Panc1 (cell line): ENCODE measurements around the gene DPYSL5. TPM values are rescaled to one million over a fixed set of nuclear protein-coding genes. Genes with fewer than 3 reads are reported as not detected.

Source experiments
- ATAC-seq: fragments of 200-7000 bp; cut with Tn5 transposase; 2 replicates; pipeline ENCODE4 v1.9.1; 2020; ENCODE audit warnings: mild to moderate bottlenecking, moderate library complexity
- BruUV-seq: library from RNA; stranded (reverse); fragments of 400-500 nt; replicated peaks from 2 replicates; lab custom pipeline; 2021; lab: Mats Ljungman, UMichigan
- CTCF ChIA-PET: fragments of 300-600 bp; sonication (Branson Sonifier 250); formaldehyde crosslinking; loops from one replicate; lab custom pipeline; 2022; ENCODE audit warnings: antibody characterized with exemption; lab: Charles Lee
- POLR2A ChIA-PET: fragments of 300-600 bp; sonication (Branson Sonifier 250); formaldehyde crosslinking; loops from one replicate; lab custom pipeline; 2022; ENCODE audit warnings: antibody characterized with exemption; lab: Charles Lee
- DNase-seq: peaks from one replicate; pipeline ENCODE4 v3.0.0-alpha.2; 2010; ENCODE audit warnings: low read depth, low spot score
- H3K27ac ChIP-seq: 2 replicates; pipeline ENCODE4 v1.5.1; 2011; ENCODE audit warnings: mild to moderate bottlenecking, low read length, inconsistent platforms
- H3K27me3 ChIP-seq: fragments of 200-500 bp; sonication (Bioruptor generic); 2 replicates; pipeline ENCODE4 v1.6.0; 2014; ENCODE audit warnings: low read length, inconsistent platforms; ENCODE audit not compliant: control insufficient read depth, insufficient read depth
- H3K36me3 ChIP-seq: fragments of 200-500 bp; sonication (Bioruptor generic); 2 replicates; pipeline ENCODE4 v1.5.1; 2014; ENCODE audit warnings: inconsistent platforms, mild to moderate bottlenecking, low read length, moderate library complexity; ENCODE audit not compliant: control insufficient read depth, insufficient read depth
- H3K4me1 ChIP-seq: 2 replicates; pipeline ENCODE4 v1.5.1; 2011; ENCODE audit warnings: inconsistent platforms, mild to moderate bottlenecking, low read length, moderate library complexity; ENCODE audit not compliant: control insufficient read depth, insufficient read depth
- H3K4me3 ChIP-seq, 2 experiments: 2 replicates each; pipeline ENCODE4 v1.5.1; 2011 to 2012; ENCODE audit warnings: low read depth in 2 of 2, low read length in 2 of 2, mild to moderate bottlenecking in 2 of 2, inconsistent platforms in 1 of 2, moderate library complexity in 1 of 2
- H3K9me3 ChIP-seq: fragments of 200-500 bp; sonication (Bioruptor generic); 2 replicates; pipeline ENCODE4 v1.5.1; 2014; ENCODE audit warnings: low read depth, mild to moderate bottlenecking, inconsistent platforms, low read length, moderate library complexity; ENCODE audit not compliant: control insufficient read depth, insufficient read depth
- CTCF ChIP-seq: fragments of 450-650 bp; IDR thresholded peaks from 2 replicates; pipeline ENCODE4 v1.5.1; 2017; ENCODE audit warnings: mild to moderate bottlenecking
- POLR2AphosphoS5 ChIP-seq: IDR thresholded peaks from 2 replicates; pipeline ENCODE4 v1.6.1; 2012; ENCODE audit warnings: mild to moderate bottlenecking, low read depth, low read length, moderate library complexity
- REST ChIP-seq, 2 experiments: IDR thresholded peaks; 2 replicates each; pipeline ENCODE4 v1.6.1; 2011 to 2012; ENCODE audit warnings: low read depth in 2 of 2, control low read depth in 1 of 2, low read length in 1 of 2, mild to moderate bottlenecking in 1 of 2, moderate library complexity in 1 of 2; ENCODE audit not compliant: insufficient read depth in 1 of 2
- SIN3A ChIP-seq: IDR thresholded peaks from 2 replicates; pipeline ENCODE4 v1.6.1; 2012; ENCODE audit warnings: low read depth, mild to moderate bottlenecking, low read length, moderate library complexity, borderline replicate concordance; ENCODE audit not compliant: insufficient read depth
- TCF7L2 ChIP-seq: IDR thresholded peaks from 2 replicates; pipeline ENCODE4 v1.6.1; 2011; ENCODE audit warnings: mild to moderate bottlenecking, low read depth, low read length, inconsistent platforms
- in situ Hi-C: cut with HindIII; loops from 2 replicates; pipeline ENCODE4 v1.10.0; 2016; ENCODE audit warnings: low sequenced_read_pairs, low pct_unique_long_range_greater_than_20kb
- intact Hi-C: fragments of 100-400 bp; cut with micrococcal nuclease; formaldehyde crosslinking; loops from one replicate; pipeline ENCODE4 v1.10.0; 2022; ENCODE audit not compliant: unreplicated experiment
- total RNA-seq: library from RNA; stranded (reverse); gene quantifications from one replicate; pipeline ENCODE4 v1.2.1, GENCODE V29; 2021; ENCODE audit not compliant: unreplicated experiment

DPYSL5 gene
- total RNA-seq, 1 experiment from 2014 or later: 0.31 TPM

GRCh38 chr2:26959331-26959730 lies 111.4 kb downstream of the DPYSL5 start:
- Histone ChIP-seq H3K27me3 (peaks cover 19% of the 10 kb centered on the region), H3K27ac (no peak overlapping the region), H3K4me3 (no peak overlapping the region), H3K9me3 (no peaks in the 10 kb centered on the region), H3K4me1 (no peaks in the 10 kb centered on the region), H3K36me3 (no peaks in the 10 kb centered on the region)
- TF ChIP-seq REST (IDR thresholded peaks at IDR 0.05; ENCODE audit: insufficient read depth in 1 of 2, low read depth in 2 of 2, low read length in 1 of 2): no peak
- TF ChIP-seq CTCF: no peak
- no peak for TF ChIP-seq POLR2AphosphoS5
- no peak for TF ChIP-seq SIN3A
- no peak for TF ChIP-seq TCF7L2
- no peak for ATAC-seq
- BruUV-seq: no TSS peak
- intact Hi-C loops: no loop called here
- in situ Hi-C loops: no loop called here
- ChIA-PET POLR2A (no interaction called here), CTCF (interaction anchor here (0.6 to 0.7 kb wide), 3 partner anchors 10 to 117 kb away, joined by 3 to 7 read pairs (median 6); no protein-coding TSS in a partner anchor)
- DNase-seq: no peak

- BruUV-seq: no TSS peak
- intact Hi-C loops (loop anchor here (10.0 kb wide), 1 partner anchor 120 kb away; the partner anchor contains the start of gene KHK), in situ Hi-C loops (no loop called here)
- DNase-seq (no peak), ATAC-seq (no peak)
- H3K4me3 ChIP-seq: no peak overlapping the region
- H3K36me3 ChIP-seq: no peaks in the 10 kb centered on the region
- CTCF ChIA-PET: no interaction called here
- no peaks in the 10 kb centered on the region for H3K9me3 ChIP-seq
- POLR2A ChIA-PET: interaction anchor here (0.5 kb wide), 1 partner anchor 14 kb away, joined by 4 read pairs; no protein-coding TSS in a partner anchor
- no peaks in the 10 kb centered on the region; the same call in 1 of the 2 replicates for H3K4me1 ChIP-seq
- no peak overlapping the region for H3K27ac ChIP-seq
- no peak for TF ChIP-seq SIN3A
- no peak for TF ChIP-seq POLR2AphosphoS5
- no peak for TF ChIP-seq CTCF
- TF ChIP-seq TCF7L2: no peak
- TF ChIP-seq REST (IDR thresholded peaks at IDR 0.05; ENCODE audit: insufficient read depth in 1 of 2, low read depth in 2 of 2, low read length in 1 of 2): no peak
- peaks cover 13% of the 10 kb centered on the region for H3K27me3 ChIP-seq
Observed at GRCh38 chr2:26964446-26965130, 116.7 kb downstream of the DPYSL5 start.
